ENCODE data around the gene ZMYND10. TPM values are rescaled to one million over a fixed set of nuclear protein-coding genes. Genes with fewer than 3 reads are reported as not detected.
A peak's percentile ranks its signal among the peaks of the same experiment; 100 is the strongest.

The ZMYND10 gene
- total and polyA plus RNA-seq, 9 of the 15 experiments (the other 6 are each of a cell fraction or from before 2014, with no cell fraction given), result 0.20 to 2.8 (median 0.70) TPM

DNA sequence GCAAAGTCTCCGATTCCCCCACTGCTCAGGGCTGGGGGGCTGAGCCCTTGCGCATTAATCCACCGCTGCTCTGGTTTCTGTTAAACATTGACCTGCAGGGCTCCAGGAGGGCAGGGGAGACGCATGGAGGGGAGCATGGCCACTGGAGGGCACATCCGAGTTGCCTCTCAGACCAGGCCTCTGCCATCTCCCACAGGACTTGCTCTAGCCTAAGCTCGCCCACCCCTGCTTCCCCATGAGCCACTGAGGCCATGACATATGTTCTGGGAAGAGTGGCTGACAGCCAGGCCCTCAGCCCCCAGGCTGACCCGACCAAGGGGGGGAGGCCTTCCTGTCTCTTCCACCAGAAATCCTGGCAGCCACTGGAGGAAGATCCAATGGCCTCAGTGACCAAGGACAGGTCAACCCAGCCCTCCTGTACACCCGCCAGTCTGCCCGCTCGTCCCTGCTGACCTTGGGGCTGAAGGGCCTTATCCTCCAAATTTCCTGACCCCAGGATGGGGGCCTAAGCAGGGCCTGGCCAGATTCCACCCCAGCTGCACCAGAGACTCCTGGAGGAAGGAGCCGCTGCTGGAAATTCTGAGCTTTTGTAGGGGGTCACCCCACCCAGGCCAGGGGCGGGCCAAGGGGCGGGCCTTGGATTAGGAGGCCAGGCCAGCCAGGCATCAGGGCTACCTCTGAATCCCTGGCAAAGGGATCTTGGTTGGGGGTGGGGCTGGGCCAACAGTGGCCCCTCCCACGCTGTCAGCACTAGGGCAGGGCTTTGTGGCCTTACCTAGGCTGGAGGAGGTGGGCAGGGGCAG, 42.3 kb downstream of the ZMYND10 start, which contains the start of gene HYAL1 (continued):
- TF ChIP-seq, protein P1, sequence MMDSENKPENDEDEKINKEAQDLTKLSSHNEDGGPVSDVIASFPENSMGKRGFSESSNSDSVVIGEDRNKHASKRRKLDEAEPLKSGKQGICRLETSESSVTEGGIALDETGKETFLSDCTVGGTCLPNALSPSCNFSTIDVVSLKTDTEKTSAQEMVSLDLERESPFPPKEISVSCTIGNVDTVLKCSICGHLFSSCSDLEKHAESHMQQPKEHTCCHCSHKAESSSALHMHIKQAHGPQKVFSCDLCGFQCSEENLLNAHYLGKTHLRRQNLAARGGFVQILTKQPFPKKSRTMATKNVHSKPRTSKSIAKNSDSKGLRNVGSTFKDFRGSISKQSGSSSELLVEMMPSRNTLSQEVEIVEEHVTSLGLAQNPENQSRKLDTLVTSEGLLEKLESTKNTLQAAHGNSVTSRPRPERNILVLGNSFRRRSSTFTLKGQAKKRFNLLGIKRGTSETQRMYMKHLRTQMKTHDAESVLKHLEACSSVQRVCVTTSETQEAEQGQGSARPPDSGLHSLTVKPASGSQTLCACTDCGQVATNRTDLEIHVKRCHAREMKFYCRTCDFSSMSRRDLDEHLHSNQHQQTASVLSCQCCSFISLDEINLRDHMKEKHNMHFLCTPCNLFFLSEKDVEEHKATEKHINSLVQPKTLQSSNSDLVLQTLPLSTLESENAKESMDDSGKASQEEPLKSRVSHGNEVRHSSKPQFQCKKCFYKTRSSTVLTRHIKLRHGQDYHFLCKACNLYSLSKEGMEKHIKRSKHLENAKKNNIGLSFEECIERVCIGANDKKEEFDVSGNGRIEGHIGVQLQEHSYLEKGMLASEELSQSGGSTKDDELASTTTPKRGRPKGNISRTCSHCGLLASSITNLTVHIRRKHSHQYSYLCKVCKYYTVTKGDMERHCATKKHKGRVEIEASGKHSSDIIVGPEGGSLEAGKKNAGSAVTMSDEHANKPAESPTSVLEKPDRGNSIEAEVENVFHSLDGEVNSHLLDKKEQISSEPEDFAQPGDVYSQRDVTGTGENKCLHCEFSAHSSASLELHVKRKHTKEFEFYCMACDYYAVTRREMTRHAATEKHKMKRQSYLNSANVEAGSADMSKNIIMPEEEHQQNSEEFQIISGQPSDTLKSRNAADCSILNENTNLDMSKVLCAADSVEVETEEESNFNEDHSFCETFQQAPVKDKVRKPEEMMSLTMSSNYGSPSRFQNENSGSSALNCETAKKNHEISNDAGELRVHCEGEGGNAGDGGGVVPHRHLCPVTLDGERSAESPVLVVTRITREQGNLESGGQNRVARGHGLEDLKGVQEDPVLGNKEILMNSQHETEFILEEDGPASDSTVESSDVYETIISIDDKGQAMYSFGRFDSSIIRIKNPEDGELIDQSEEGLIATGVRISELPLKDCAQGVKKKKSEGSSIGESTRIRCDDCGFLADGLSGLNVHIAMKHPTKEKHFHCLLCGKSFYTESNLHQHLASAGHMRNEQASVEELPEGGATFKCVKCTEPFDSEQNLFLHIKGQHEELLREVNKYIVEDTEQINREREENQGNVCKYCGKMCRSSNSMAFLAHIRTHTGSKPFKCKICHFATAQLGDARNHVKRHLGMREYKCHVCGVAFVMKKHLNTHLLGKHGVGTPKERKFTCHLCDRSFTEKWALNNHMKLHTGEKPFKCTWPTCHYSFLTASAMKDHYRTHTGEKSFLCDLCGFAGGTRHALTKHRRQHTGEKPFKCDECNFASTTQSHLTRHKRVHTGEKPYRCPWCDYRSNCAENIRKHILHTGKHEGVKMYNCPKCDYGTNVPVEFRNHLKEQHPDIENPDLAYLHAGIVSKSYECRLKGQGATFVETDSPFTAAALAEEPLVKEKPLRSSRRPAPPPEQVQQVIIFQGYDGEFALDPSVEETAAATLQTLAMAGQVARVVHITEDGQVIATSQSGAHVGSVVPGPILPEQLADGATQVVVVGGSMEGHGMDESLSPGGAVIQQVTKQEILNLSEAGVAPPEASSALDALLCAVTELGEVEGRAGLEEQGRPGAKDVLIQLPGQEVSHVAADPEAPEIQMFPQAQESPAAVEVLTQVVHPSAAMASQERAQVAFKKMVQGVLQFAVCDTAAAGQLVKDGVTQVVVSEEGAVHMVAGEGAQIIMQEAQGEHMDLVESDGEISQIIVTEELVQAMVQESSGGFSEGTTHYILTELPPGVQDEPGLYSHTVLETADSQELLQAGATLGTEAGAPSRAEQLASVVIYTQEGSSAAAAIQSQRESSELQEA (IDR thresholded peaks at IDR 0.05; ENCODE audit: low read depth), result no peak
- TF ChIP-seq RAD21 (CRISPR knock-in tag; conservative IDR thresholded peaks at IDR 0.05 in 1 of 2, IDR thresholded peaks at IDR 0.05 in 1 of 2), result peak in 1 of 2 experiments; percentile 28; a peak in 1 of 4 replicates
- 0 out of 2 replicates have a peak, but pooled peaks have one; percentile 21 for TF ChIP-seq L3MBTL2 (IDR thresholded peaks at IDR 0.05)
- TF ChIP-seq, protein P2, sequence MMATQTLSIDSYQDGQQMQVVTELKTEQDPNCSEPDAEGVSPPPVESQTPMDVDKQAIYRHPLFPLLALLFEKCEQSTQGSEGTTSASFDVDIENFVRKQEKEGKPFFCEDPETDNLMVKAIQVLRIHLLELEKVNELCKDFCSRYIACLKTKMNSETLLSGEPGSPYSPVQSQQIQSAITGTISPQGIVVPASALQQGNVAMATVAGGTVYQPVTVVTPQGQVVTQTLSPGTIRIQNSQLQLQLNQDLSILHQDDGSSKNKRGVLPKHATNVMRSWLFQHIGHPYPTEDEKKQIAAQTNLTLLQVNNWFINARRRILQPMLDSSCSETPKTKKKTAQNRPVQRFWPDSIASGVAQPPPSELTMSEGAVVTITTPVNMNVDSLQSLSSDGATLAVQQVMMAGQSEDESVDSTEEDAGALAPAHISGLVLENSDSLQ (IDR thresholded peaks at IDR 0.05), result peak; percentile 21; the same call in 1 of the 2 replicates
- peak; percentile 76 for TF ChIP-seq POLR2A (conservative IDR thresholded peaks at IDR 0.05)
- no peak for TF ChIP-seq NR2C2 (CRISPR knock-in tag; IDR thresholded peaks at IDR 0.05)
- peak; percentile 23; the same call in 1 of the 2 replicates for TF ChIP-seq NR2C2 (tag; IDR thresholded peaks at IDR 0.05)
- TF ChIP-seq, protein P3, sequence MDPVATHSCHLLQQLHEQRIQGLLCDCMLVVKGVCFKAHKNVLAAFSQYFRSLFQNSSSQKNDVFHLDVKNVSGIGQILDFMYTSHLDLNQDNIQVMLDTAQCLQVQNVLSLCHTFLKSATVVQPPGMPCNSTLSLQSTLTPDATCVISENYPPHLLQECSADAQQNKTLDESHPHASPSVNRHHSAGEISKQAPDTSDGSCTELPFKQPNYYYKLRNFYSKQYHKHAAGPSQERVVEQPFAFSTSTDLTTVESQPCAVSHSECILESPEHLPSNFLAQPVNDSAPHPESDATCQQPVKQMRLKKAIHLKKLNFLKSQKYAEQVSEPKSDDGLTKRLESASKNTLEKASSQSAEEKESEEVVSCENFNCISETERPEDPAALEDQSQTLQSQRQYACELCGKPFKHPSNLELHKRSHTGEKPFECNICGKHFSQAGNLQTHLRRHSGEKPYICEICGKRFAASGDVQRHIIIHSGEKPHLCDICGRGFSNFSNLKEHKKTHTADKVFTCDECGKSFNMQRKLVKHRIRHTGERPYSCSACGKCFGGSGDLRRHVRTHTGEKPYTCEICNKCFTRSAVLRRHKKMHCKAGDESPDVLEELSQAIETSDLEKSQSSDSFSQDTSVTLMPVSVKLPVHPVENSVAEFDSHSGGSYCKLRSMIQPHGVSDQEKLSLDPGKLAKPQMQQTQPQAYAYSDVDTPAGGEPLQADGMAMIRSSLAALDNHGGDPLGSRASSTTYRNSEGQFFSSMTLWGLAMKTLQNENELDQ (CRISPR knock-in tag; IDR thresholded peaks at IDR 0.05; ENCODE audit: borderline replicate concordance), result no peak

Data from K562 (cell line).